Fibroblast of peridontal ligament (primary cell): ENCODE data around the gene TFAP2A.

Experiments
- DNase-seq: peaks from one replicate; pipeline ENCODE4 v3.0.0-alpha.2; 2010; ENCODE audit errors: extremely low read depth

TFAP2A gene

DNA sequence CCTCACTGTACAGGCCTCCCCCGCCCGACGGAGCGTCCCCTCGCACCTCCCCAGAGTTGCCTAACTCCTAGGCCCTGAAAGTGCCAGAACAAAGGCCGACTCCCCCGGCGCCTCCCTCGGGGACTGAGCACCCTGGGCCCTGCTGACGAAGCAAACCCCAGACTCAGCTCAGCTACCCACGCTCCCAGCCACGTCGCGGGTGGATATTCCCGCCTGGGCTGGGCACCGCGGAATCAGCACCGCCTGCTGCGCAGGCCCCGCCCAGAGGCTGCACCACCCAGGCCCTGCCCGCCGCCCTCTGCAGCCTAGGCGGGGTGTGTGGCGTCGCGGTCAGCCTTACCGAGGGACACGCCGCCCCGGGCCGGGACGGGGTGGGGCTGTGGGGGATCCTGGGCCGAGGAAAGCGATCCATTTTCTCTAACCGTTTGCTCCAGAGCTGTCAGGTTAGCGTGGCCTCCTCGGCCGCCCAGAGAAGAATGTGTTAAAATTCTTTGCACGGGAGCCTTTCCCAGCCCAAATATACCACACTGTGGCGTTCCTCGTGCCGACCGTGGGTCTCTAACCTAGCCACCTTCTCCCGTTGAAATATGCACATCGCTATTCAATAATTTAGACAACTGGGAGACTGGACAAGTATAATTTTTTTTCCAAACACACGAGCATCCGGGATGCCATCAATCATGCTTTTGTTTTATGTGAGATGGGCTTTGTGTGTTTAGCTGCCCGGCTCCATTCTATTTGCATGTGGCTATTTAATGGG lies 31.4 kb downstream of the TFAP2A start:
- no peak for DNase-seq

DNA sequence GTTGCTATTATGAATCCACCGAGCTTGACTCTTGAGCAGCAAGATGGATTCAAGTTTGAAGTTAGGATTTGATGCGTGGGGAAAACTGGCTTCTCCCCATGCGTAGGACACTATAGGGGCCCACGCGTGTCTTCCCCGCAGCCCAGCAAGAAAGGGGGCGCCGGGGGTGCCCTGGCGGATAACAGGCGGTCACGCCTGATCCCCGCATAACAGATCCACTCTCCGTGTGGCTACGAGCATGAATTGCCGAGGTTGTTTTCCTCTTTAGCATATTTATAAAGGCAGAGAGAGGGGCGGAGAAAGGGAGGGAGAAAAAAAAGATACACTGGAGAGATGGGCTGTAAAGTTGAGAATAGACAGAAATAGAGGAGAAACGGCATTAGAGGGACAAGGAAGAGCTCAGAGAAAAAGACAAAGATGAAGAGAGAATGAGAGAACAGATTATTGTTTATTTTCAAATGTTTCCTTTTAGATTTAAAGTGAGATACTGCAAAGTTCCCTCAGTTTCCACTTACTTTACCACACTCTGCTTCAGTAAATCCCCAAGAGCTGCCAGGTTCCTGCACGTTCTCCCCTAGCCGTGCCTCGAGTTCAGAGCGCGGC lies 32.0 kb downstream of the TFAP2A start:
- DNase-seq: no peak

- DNase-seq: no peak
These were observed 32.6 kb downstream of the TFAP2A start for GRCh38 chr6:10382322-10382721.

- DNase-seq: no peak
These were observed 33.1 kb downstream of the TFAP2A start for GRCh38 chr6:10381830-10382208.

GRCh38 chr6:10381133-10381829 lies 33.6 kb downstream of the TFAP2A start:
- DNase-seq: no peak

DNA sequence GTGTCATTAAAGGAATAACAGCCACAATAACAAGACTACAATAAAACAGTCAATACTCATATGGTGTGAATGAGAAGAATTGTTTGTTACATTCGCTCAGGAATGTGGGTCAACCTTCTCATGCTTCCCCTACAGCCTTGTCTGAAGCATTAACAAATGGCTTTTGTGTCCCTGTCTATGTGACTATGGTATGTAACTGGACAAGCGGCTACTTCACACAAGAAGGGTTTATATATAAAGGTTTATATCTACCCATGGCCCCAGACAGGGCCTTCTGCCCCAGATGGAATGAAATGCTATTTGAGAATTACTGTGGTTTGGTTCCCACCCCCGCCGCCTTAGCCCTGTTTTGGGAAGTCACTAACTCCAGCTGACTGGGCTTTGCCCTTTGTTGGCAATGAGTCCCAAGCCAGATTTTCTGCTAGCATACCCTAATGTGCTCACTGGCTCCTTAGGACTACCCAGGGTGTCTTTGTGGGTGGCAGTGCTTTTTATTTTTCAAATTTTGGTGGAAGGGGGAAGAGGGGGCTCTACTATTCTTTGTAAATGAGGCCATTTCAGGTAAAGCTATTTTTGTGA lies 39.4 kb downstream of the TFAP2A start:
- DNase-seq: no peak

DNA sequence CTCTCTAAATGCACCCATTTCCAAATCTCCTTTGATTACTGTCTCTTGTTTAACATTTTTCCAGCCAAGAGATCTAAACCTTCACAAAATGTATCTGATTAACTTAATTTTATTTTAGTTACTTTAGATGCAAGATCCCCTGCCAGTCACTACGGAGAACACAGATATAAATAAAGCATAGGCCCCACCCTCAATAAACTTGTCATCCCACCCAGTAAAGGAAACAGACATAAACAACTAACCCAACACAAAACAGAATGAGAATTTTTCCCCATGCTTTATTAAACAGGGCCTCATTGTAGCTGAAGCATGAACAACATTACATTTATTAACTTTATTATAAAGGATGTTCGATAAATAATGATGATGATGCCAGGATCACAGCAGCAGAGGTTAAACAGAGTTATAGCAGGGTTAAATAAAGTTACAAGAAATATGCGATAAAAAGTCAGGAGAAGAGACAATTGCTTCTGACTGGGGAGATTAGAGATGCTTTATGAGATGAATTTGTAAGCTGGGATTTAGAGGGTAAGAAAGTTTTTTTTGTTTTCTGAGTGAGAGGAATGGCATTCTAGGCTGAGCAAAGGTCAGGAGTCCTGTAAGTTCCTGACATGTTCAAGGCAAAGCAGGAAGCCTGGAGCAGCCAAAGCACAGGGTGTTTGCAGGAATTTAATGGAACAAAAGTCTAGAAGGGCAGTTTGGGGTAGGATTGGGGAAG lies 41.1 kb downstream of the TFAP2A start:
- DNase-seq: no peak

DNA sequence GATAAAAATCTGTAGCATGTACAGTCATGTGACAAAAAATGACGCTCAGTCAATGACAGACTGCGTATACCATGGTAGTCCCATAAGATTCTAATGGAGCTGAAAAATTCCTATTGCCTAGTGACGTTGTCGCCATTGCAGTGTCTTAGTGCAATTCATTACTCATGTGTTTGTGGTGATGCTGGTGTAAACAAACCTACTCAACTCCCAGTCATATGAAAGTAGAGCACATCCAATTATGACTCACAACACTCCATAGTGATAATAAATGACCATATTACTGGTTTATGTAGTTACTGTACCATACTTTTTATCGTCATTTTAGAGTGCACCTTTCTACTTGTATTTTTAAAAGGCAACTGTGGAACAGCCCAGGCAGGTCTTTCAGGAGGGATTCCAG lies 45.0 kb downstream of the TFAP2A start:
- DNase-seq: no peak

- DNase-seq: no peak
These were observed 46.0 kb downstream of the TFAP2A start for GRCh38 chr6:10368861-10369260.

- DNase-seq: no peak
These were observed 51.0 kb downstream of the TFAP2A start for GRCh38 chr6:10363911-10364310.

DNA sequence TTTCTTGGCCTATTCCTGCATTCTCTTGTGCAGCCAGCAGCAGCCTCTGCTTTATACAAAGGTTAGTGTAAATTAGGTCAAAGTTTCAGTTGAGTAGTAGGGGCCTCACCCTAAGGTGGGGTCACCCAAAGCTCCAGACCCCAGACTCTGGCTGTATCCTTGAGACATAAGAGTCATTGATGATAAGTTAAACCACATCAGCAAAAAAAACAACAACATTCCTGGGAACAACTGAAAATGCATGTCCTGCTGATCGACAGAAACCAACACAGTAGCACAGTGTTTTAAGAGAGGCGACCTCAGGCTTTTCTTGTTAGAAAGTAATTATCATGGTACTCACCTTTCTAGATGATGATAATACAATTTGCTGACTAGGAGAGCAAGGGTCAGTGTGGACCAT lies 52.6 kb downstream of the TFAP2A start:
- no peak for DNase-seq

DNA sequence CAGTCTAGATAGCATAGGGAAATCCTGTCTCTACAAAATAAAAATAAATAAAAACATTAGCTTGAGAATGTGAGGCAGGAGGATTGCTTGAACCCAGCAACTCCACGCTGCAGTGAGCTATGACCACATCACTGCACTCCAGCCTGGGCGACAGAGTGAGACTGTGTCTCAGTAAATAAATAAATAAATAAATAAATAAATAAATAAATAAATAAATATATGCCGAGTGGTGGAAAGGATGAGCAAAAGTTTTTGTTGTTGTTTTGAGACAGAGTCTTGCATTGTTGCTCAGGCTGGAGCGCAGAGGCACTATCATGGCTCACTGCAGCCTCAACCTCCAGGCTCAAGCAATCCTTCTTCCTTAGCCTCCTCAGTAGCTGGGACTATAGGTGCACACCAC lies 53.4 kb downstream of the TFAP2A start:
- no peak for DNase-seq

DNA sequence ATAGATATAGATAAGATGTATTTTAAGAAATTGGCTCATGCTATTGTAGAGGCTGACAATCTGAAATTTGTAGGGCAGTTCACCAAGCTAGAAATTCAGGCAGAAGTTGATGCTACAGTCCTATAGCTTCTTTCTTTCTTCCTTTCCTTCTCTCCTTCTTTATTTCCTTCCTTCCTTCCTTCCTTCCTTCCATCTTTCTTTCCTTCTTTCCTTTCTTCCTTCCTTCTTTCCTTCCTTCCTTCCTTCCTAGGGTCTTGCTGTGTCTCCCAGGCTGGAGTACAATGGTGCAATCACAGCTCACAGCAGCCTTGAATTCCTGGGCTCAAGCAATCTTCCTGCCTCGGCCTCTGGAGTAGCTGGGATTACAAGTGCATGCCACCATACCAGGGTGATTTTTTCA lies 55.3 kb downstream of the TFAP2A start:
- no peak for DNase-seq

DNA sequence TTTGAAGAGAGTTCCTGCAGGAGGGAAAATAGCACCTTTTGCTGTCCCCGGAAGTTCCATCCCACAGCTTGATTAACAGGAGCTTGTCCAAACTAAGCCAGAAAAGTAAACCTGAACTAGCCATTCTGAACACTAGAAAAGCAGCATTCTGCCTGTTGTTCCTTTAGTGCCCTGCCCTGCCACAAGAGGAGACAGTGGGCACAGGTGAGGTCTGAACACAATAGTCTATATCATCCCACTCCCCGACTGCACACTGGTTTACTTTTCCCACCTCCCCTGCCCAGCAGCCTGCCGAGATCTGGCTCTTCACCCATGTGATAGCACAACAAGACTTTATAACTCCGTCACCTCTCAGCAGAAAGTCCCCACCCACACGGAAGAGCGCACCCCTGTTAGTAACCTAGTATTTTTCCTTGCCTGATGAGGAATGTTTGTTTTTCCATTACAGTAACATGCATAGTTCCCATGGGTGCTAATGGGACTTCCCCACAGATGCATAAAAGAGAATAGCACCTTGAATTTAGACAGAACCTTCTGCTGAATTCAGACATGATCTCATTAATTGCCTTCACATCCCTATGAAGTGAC lies 59.7 kb downstream of the TFAP2A start:
- no peak for DNase-seq

- no peak for DNase-seq
These were observed 63.1 kb downstream of the TFAP2A start for GRCh38 chr6:10351791-10352190.

GRCh38 chr6:10350720-10351119 lies 64.2 kb downstream of the TFAP2A start:
- DNase-seq: no peak

DNA sequence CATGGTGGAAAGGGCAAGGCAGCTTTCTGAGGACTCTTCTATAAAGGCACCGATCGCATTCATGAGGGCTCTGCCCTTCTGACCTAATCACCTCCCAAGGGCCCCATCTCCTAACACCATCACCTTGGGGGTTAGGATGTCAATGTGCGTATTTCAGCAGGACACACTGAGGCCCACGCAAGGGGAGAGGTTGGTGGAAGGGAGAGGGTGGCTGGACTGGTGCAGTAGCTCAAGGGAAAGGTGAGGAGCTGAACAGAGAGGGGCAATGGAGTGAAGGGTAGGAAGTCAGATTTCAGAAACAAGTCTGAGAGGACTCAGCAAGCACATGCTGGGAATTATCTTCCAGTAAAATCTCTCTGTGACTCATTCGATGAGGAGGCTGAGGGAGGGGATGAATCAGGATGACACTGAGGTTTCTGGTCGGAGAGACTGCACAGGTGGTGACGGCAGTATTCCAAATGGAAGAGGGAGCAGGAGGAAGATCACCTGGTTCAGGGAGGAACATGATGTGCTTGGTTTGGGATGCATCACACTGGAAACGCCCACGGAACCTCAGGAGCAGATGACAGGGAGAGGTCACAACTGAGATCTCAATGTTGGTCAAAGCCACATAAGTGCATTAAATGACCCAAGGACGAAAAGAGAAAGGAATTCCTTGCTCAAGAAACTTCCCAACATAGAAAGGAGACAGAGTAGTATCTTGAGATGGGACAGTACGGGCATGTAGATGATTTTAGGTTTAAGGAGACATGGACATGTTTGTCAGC lies 67.1 kb downstream of the TFAP2A start:
- DNase-seq: no peak
